ENCODE data around the gene ABI3BP.

DNA sequence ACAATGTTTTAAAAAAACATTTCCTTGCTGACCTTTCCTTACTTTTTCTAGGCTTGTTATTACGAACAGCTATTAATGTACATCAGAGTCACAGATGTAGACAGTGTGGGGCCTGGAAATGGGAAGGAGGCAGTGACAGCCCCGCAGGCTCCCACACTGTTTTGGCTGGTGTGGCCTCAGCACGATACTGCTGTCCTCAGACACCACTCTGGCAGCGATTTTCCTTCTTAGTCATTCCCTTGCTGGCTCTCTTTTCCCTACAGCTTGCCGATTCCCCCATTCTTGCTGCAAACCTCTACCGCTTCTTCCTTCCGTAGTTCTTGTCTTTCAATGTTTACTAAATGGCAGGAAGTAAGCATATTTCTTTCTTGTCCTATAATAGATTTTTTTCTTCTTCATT is 113.1 kb downstream of the ABI3BP start:
- TF ChIP-seq, protein P1, sequence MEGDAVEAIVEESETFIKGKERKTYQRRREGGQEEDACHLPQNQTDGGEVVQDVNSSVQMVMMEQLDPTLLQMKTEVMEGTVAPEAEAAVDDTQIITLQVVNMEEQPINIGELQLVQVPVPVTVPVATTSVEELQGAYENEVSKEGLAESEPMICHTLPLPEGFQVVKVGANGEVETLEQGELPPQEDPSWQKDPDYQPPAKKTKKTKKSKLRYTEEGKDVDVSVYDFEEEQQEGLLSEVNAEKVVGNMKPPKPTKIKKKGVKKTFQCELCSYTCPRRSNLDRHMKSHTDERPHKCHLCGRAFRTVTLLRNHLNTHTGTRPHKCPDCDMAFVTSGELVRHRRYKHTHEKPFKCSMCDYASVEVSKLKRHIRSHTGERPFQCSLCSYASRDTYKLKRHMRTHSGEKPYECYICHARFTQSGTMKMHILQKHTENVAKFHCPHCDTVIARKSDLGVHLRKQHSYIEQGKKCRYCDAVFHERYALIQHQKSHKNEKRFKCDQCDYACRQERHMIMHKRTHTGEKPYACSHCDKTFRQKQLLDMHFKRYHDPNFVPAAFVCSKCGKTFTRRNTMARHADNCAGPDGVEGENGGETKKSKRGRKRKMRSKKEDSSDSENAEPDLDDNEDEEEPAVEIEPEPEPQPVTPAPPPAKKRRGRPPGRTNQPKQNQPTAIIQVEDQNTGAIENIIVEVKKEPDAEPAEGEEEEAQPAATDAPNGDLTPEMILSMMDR (conservative IDR thresholded peaks at IDR 0.05): no peak
- TF ChIP-seq ZFX (IDR thresholded peaks at IDR 0.05): no peak
